Measurements from ENCODE around the gene KDM4C.

Gene KDM4C

GRCh38 chr9:6779417-6780241 lies 21.9 kb downstream of the KDM4C start:
- no peaks in the 10 kb centered on the region for H3K27me3 ChIP-seq (ENCODE audit: low read length)
- no peak for TF ChIP-seq EZH2phosphoT487 (conservative IDR thresholded peaks at IDR 0.05; ENCODE audit: low read length)
- TF ChIP-seq, protein P1, sequence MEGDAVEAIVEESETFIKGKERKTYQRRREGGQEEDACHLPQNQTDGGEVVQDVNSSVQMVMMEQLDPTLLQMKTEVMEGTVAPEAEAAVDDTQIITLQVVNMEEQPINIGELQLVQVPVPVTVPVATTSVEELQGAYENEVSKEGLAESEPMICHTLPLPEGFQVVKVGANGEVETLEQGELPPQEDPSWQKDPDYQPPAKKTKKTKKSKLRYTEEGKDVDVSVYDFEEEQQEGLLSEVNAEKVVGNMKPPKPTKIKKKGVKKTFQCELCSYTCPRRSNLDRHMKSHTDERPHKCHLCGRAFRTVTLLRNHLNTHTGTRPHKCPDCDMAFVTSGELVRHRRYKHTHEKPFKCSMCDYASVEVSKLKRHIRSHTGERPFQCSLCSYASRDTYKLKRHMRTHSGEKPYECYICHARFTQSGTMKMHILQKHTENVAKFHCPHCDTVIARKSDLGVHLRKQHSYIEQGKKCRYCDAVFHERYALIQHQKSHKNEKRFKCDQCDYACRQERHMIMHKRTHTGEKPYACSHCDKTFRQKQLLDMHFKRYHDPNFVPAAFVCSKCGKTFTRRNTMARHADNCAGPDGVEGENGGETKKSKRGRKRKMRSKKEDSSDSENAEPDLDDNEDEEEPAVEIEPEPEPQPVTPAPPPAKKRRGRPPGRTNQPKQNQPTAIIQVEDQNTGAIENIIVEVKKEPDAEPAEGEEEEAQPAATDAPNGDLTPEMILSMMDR (IDR thresholded peaks at IDR 0.05; ENCODE audit: insufficient read depth, low read length, poor library complexity, severe bottlenecking), result no peak
- no peak overlapping the region for H2AFZ ChIP-seq (ENCODE audit: low read depth, low read length, severe bottlenecking)
- H3K79me2 ChIP-seq (ENCODE audit: insufficient read depth, low read length), result peaks cover 98% of the 10 kb centered on the region
- peaks cover 19% of the 10 kb centered on the region; the same call in 1 of the 2 replicates for H4K20me1 ChIP-seq (ENCODE audit: low read depth, low read length)
- H3K4me2 ChIP-seq (ENCODE audit: low read depth, low read length, poor library complexity, severe bottlenecking), result no peak overlapping the region
- no peaks in the 10 kb centered on the region for H3K9me3 ChIP-seq (ENCODE audit: insufficient read depth, low read length)
- no peak overlapping the region for H3K4me3 ChIP-seq (ENCODE audit: insufficient read depth, low read length, poor library complexity, severe bottlenecking)
- H3F3A ChIP-seq (ENCODE audit: insufficient read depth), result no peaks in the 10 kb centered on the region
- no peaks in the 10 kb centered on the region for H3K36me3 ChIP-seq (ENCODE audit: low read length)
- H3K27ac ChIP-seq (ENCODE audit: low read depth, low read length), result no peak overlapping the region
- H3K9me2 ChIP-seq (replicated peaks; ENCODE audit: insufficient read depth, low read length), result no peaks in the 10 kb centered on the region
- H3K9ac ChIP-seq (ENCODE audit: low read length), result no peak overlapping the region

- H3K27me3 ChIP-seq (ENCODE audit: low read length), result no peaks in the 10 kb centered on the region
- no peak overlapping the region for H3K4me2 ChIP-seq (ENCODE audit: low read depth, low read length, poor library complexity, severe bottlenecking)
- H3F3A ChIP-seq (ENCODE audit: insufficient read depth), result no peaks in the 10 kb centered on the region
- H3K27ac ChIP-seq (ENCODE audit: low read depth, low read length), result no peak overlapping the region
- no peak overlapping the region for H3K9ac ChIP-seq (ENCODE audit: low read length)
- H4K20me1 ChIP-seq (ENCODE audit: low read depth, low read length), result peaks cover 19% of the 10 kb centered on the region; the same call in 1 of the 2 replicates
- H3K4me3 ChIP-seq (ENCODE audit: insufficient read depth, low read length, poor library complexity, severe bottlenecking), result no peak overlapping the region
- H3K36me3 ChIP-seq (ENCODE audit: low read length), result no peaks in the 10 kb centered on the region
- H2AFZ ChIP-seq (ENCODE audit: low read depth, low read length, severe bottlenecking), result no peak overlapping the region
- TF ChIP-seq, protein P1 (IDR thresholded peaks at IDR 0.05; ENCODE audit: insufficient read depth, low read length, poor library complexity, severe bottlenecking), result no peak
- TF ChIP-seq EZH2phosphoT487 (conservative IDR thresholded peaks at IDR 0.05; ENCODE audit: low read length), result no peak
- no peaks in the 10 kb centered on the region for H3K9me2 ChIP-seq (replicated peaks; ENCODE audit: insufficient read depth, low read length)
- peaks cover 96% of the 10 kb centered on the region for H3K79me2 ChIP-seq (ENCODE audit: insufficient read depth, low read length)
- H3K9me3 ChIP-seq (ENCODE audit: insufficient read depth, low read length), result no peaks in the 10 kb centered on the region
These were observed 22.9 kb downstream of the KDM4C start for GRCh38 chr9:6780690-6781089.

GRCh38 chr9:6781476-6781875 lies 23.7 kb downstream of the KDM4C start:
- peaks cover 96% of the 10 kb centered on the region for H3K79me2 ChIP-seq (ENCODE audit: insufficient read depth, low read length)
- H3K27me3 ChIP-seq (ENCODE audit: low read length), result no peaks in the 10 kb centered on the region
- H3K4me3 ChIP-seq (ENCODE audit: insufficient read depth, low read length, poor library complexity, severe bottlenecking), result no peak overlapping the region
- H3F3A ChIP-seq (ENCODE audit: insufficient read depth), result no peaks in the 10 kb centered on the region
- no peak overlapping the region for H3K4me2 ChIP-seq (ENCODE audit: low read depth, low read length, poor library complexity, severe bottlenecking)
- H2AFZ ChIP-seq (ENCODE audit: low read depth, low read length, severe bottlenecking), result no peak overlapping the region
- H3K9ac ChIP-seq (ENCODE audit: low read length), result no peak overlapping the region
- no peaks in the 10 kb centered on the region for H3K9me2 ChIP-seq (replicated peaks; ENCODE audit: insufficient read depth, low read length)
- H3K36me3 ChIP-seq (ENCODE audit: low read length), result no peaks in the 10 kb centered on the region
- H4K20me1 ChIP-seq (ENCODE audit: low read depth, low read length), result peaks cover 25% of the 10 kb centered on the region; the same call in 1 of the 2 replicates
- TF ChIP-seq EZH2phosphoT487 (conservative IDR thresholded peaks at IDR 0.05; ENCODE audit: low read length), result no peak
- TF ChIP-seq, protein P1 (IDR thresholded peaks at IDR 0.05; ENCODE audit: insufficient read depth, low read length, poor library complexity, severe bottlenecking), result no peak
- no peak overlapping the region for H3K27ac ChIP-seq (ENCODE audit: low read depth, low read length)
- no peaks in the 10 kb centered on the region for H3K9me3 ChIP-seq (ENCODE audit: insufficient read depth, low read length)

Data from SU-DHL-6 (cell line).